Neutrophil (primary cell): Measurements from ENCODE around the gene CRAT.

ENCODE experiments used
- H3K27ac ChIP-seq: fragments of 200-600 bp; sonication (generic); 2 replicates; pipeline ENCODE4 v1.5.1; 2016; ENCODE audit warnings: mild to moderate bottlenecking, moderate library complexity
- H3K27me3 ChIP-seq: fragments of 200-600 bp; sonication (generic); 2 replicates; pipeline ENCODE4 v1.6.0; 2016; ENCODE audit warnings: mild to moderate bottlenecking
- H3K36me3 ChIP-seq: fragments of 200-600 bp; sonication (generic); 2 replicates; pipeline ENCODE4 v1.5.1; 2017
- H3K4me1 ChIP-seq, 2 experiments: fragments of 200-600 bp in 1 of 2; sonication (generic) in 1 of 2; 1 replicate in 1 of 2; 2 replicates in 1 of 2; pipeline versions ENCODE4 v1.5.1 to v1.6.1; 2013 to 2016; ENCODE audit warnings: low read depth in 1 of 2, low read length in 1 of 2, mild to moderate bottlenecking in 1 of 2, moderate library complexity in 1 of 2; ENCODE audit not compliant: control insufficient read depth in 1 of 2, insufficient read depth in 1 of 2
- H3K4me3 ChIP-seq, 2 experiments: fragments of 200-600 bp in 1 of 2; sonication (generic) in 1 of 2; 1 replicate in 1 of 2; 2 replicates in 1 of 2; pipeline ENCODE4 v1.5.1; 2013 to 2016; ENCODE audit warnings: low read depth in 1 of 2, low read length in 1 of 2, mild to moderate bottlenecking in 1 of 2, moderate library complexity in 1 of 2
- H3K9me3 ChIP-seq: fragments of 200-600 bp; sonication (generic); 2 replicates; pipeline ENCODE4 v1.5.1; 2016
- TF ChIP-seq, protein P1 (sequence below): fragments of 200-600 bp; sonication (generic); IDR thresholded peaks from 2 replicates; pipeline ENCODE4 v1.5.1; 2016; ENCODE audit warnings: antibody characterized with exemption

The CRAT gene

DNA sequence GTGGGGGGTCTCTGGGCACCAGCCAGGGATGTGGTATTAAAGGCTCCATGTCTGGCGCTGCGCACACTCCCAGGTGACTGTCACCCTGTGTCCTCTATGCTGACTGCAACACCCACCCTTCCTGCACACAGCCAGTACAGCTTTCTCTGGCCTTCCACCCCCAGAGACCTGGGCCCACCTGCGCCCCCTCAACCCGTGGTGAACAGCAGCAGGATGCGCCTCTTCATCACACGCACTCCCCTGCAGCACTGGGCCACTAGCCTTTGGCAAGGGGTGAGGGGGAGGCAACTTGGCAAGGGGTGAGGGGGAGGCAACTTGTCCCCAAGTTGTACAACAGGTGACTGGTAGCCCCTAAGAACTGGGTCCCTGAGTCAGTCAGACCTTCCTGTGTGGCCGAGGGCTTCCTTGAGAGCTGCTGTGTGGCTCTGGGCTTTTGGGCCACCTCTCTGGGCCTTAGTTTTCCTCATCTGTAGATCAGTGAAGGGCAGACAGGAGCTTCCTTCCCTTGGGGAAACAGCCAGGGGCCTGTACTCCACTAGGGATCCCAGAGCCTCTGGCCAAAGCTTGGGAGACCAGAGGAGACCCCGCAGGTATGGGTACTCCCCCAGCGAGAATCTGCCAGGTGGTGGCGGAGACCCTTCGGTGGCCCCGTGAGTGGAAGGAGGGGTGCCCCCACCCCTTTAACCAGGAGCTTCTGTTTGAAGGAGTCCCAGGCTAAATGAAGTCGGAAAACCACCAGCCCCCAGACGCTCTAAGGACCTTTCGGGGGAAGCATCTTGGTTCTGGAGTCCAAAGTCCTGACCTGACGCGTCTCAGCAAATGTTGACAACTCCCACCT is 4.5 kb downstream of the CRAT start:
- TF ChIP-seq, protein P1, sequence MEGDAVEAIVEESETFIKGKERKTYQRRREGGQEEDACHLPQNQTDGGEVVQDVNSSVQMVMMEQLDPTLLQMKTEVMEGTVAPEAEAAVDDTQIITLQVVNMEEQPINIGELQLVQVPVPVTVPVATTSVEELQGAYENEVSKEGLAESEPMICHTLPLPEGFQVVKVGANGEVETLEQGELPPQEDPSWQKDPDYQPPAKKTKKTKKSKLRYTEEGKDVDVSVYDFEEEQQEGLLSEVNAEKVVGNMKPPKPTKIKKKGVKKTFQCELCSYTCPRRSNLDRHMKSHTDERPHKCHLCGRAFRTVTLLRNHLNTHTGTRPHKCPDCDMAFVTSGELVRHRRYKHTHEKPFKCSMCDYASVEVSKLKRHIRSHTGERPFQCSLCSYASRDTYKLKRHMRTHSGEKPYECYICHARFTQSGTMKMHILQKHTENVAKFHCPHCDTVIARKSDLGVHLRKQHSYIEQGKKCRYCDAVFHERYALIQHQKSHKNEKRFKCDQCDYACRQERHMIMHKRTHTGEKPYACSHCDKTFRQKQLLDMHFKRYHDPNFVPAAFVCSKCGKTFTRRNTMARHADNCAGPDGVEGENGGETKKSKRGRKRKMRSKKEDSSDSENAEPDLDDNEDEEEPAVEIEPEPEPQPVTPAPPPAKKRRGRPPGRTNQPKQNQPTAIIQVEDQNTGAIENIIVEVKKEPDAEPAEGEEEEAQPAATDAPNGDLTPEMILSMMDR: no peak
- H3K4me1 ChIP-seq: peaks cover 9% of the 10 kb centered on the region in 2 experiments
- H3K27ac ChIP-seq: no peak overlapping the region
- H3K27me3 ChIP-seq: no peaks in the 10 kb centered on the region
- no peak overlapping the region for H3K4me3 ChIP-seq
- H3K36me3 ChIP-seq: peaks cover 5% of the 10 kb centered on the region
- H3K9me3 ChIP-seq: no peaks in the 10 kb centered on the region

DNA sequence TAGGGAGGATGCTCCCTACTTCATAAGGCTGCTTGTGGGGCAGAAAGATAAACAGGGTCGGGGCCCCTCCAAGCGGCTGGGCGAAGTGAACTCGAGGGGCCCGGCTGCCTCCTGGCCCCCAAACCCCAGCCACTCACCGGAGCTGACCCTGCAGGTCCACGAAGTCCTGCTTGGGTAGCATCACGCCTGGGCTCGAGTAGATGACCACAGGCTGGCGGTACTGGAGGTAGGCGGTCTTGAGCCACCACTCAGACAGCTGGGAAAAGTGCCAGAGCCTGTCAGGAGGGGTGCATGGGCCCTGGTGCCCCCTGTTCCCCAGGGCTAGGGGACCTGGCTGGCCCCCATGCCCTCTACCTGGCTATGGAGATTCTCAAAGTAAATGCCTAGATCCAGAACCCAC is 6.5 kb downstream of the CRAT start:
- Histone ChIP-seq H3K4me1 (no peaks in the 10 kb centered on the region), H3K27me3 (no peaks in the 10 kb centered on the region), H3K27ac (no peak overlapping the region), H3K36me3 (peaks cover 5% of the 10 kb centered on the region), H3K9me3 (no peaks in the 10 kb centered on the region), H3K4me3 (no peak overlapping the region)
- TF ChIP-seq, protein P1: no peak

DNA sequence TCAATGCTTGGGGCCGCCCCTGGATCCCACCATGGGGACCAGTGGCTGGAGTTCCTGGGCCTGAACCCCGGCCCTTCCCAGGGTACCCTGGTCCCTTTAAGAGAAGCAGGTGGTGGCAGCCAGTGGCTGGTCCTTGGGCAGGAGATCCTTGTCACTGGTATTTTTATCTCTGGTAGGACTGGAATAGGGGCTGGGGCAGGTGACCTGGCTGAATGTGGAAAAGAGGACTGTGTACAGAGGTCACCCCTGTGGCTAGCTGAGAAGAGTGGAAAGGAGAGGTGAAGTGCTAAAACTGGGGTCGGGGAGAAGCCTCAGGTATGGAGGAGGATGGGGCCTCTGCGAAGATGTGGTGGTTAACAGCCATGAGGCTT is 7.0 kb downstream of the CRAT start:
- H3K27ac ChIP-seq: no peak overlapping the region
- no peaks in the 10 kb centered on the region for H3K27me3 ChIP-seq
- TF ChIP-seq, protein P1: no peak
- peaks cover 5% of the 10 kb centered on the region for H3K36me3 ChIP-seq
- H3K4me3 ChIP-seq: no peak overlapping the region
- no peaks in the 10 kb centered on the region for H3K4me1 ChIP-seq
- no peaks in the 10 kb centered on the region for H3K9me3 ChIP-seq

DNA sequence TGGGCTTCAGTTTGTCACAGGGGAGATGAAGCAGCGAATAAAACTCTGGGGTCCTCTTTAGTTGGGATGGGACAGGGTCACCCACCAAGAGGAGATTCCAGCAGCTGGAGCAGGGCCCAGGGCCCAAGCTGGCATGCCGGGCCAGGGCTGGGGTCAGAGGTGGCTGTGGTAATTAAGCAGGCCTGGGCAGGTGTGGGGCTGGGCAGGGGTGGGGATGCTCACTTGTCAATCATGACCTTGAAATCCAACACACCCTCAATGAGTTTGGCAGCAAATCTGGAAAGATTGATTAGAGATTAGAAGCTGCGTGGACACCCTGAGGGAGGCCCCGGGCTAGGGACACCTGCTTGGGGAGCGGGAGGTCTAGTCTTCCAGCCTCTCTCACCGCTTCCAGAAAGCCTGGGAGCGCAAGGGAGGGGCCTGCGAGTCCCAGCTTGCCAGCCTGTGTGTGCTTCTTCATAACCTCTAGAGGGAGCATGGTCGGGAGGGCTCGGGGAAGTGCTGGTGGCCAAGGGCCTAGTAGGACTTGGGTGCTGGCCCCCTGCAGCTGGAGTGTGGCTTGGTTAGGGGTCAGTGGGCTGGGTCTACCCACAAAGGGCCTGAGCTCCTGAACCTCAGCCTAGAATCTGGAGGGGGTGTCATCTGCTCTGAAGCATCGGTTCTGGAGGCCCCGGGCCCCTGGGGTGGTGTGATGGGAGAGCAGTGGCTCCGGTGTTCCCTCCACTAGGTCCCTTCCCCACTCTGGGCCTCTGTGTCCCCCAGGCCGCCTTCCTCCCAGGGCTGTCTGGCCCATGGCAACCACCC is 7.6 kb downstream of the CRAT start:
- Histone ChIP-seq H3K9me3 (no peaks in the 10 kb centered on the region), H3K27ac (no peak overlapping the region), H3K4me3 (no peak overlapping the region), H3K27me3 (no peaks in the 10 kb centered on the region), H3K4me1 (no peaks in the 10 kb centered on the region), H3K36me3 (peaks cover 10% of the 10 kb centered on the region)
- TF ChIP-seq, protein P1: no peak

DNA sequence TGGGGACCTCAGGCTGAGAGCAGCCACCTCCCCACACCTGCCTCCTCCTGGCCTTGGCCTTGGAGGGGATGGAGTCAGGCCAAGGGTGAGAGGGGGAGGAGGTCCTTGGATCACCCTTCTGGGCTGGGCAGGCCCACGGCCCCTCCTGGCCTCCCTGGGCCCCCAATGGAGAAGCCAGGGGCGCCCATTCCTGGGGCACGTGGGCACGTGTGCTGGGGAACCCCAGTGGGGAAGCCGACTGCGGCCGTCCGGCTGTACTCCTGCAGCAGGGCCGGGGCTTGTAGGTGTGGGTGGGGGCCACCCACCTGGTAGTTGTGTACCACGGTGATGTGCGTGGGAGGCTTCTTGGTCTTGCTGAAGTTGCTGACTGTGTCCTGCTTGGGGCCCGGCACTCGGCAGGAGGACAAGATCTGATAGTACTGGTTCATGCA is 8.5 kb downstream of the CRAT start:
- no peak overlapping the region for H3K27ac ChIP-seq
- TF ChIP-seq, protein P1: no peak
- peaks cover 9% of the 10 kb centered on the region for H3K36me3 ChIP-seq
- H3K4me3 ChIP-seq: no peak overlapping the region
- no peaks in the 10 kb centered on the region for H3K4me1 ChIP-seq
- H3K9me3 ChIP-seq: no peaks in the 10 kb centered on the region
- H3K27me3 ChIP-seq: no peaks in the 10 kb centered on the region
